Activated CD8-positive, alpha-beta memory T cell treated with anti-CD3 and anti-CD28 coated beads for 48 hours (primary cell): ENCODE measurements around the gene CRIM1.

Experiments
- DNase-seq, 3 experiments: peaks; one replicate each; pipeline ENCODE4 v3.0.0-alpha.2; 2020; ENCODE audit warnings: low read depth in 2 of 3, low spot score in 2 of 3

CRIM1 gene

GRCh38 chr2:36572719-36573059, 217.1 kb downstream of the CRIM1 start:
- no peak for DNase-seq

GRCh38 chr2:36573165-36573564, 217.6 kb downstream of the CRIM1 start:
- DNase-seq = no peak

- no peak for DNase-seq
These were observed 219.0 kb downstream of the CRIM1 start for GRCh38 chr2:36574560-36574959.

GRCh38 chr2:36577884-36578283, 222.3 kb downstream of the CRIM1 start:
- DNase-seq = no peak

- no peak for DNase-seq
These were observed 223.0 kb downstream of the CRIM1 start for GRCh38 chr2:36578343-36579296.

GRCh38 chr2:36579297-36579664, 223.7 kb downstream of the CRIM1 start:
- DNase-seq = no peak

GRCh38 chr2:36582538-36582937, 227.0 kb downstream of the CRIM1 start:
- no peak for DNase-seq

- no peak for DNase-seq
These were observed 227.4 kb downstream of the CRIM1 start for GRCh38 chr2:36582951-36583350.

GRCh38 chr2:36584148-36584794, 228.7 kb downstream of the CRIM1 start:
- DNase-seq = no peak

GRCh38 chr2:36586672-36587071, 231.1 kb downstream of the CRIM1 start:
- no peak for DNase-seq

GRCh38 chr2:36587101-36587500, 231.5 kb downstream of the CRIM1 start:
- DNase-seq = no peak

- DNase-seq = no peak
These were observed 232.0 kb downstream of the CRIM1 start for GRCh38 chr2:36587556-36587955.

GRCh38 chr2:36589230-36589630, 233.7 kb downstream of the CRIM1 start:
- no peak for DNase-seq

- DNase-seq = no peak
These were observed 239.3 kb downstream of the CRIM1 start for GRCh38 chr2:36594849-36595248.

- DNase-seq = no peak
These were observed 240.8 kb downstream of the CRIM1 start for GRCh38 chr2:36596397-36596796.

- DNase-seq = no peak
These were observed 241.5 kb downstream of the CRIM1 start for GRCh38 chr2:36597003-36597531.

- peak; percentile 24 to 63 (median 58) for DNase-seq
These were observed 242.2 kb downstream of the CRIM1 start, which contains the start of gene FEZ2 for GRCh38 chr2:36597532-36598377. Gene FEZ2 (minus strand): TSS chr2:36598168. CDS start chr2:36598142, 26 bp downstream.
